NCI-H146 (cell line): ENCODE measurements around the gene N4BP2L1.
"Not testable (repeated sequence)": the region's sequence is repeated elsewhere in the genome, so short reads cannot be mapped to it uniquely, and the experiment has no call there.

Experiments
- DNase-seq: peaks from one replicate; lab custom pipeline; 2025; lab: John Stamatoyannopoulos, UW

Gene N4BP2L1

GRCh38 chr13:32390048-32390447 is 37.9 kb downstream of the N4BP2L1 start:
- no peak for DNase-seq

GRCh38 chr13:32385410-32385809 is 42.5 kb downstream of the N4BP2L1 start:
- no peak for DNase-seq

GRCh38 chr13:32384702-32385101 is 43.2 kb downstream of the N4BP2L1 start:
- DNase-seq: no peak

GRCh38 chr13:32383836-32384618 is 43.9 kb downstream of the N4BP2L1 start:
- no peak for DNase-seq

GRCh38 chr13:32381539-32381938 is 46.4 kb downstream of the N4BP2L1 start:
- DNase-seq: peak; percentile 50

- no peak for DNase-seq
Measured at GRCh38 chr13:32378012-32378411, 49.9 kb downstream of the N4BP2L1 start.

- no peak for DNase-seq
Measured at GRCh38 chr13:32376642-32377415, 51.1 kb downstream of the N4BP2L1 start.

GRCh38 chr13:32370805-32371204 is 57.1 kb downstream of the N4BP2L1 start:
- DNase-seq: no peak

GRCh38 chr13:32362574-32362973 is 65.4 kb downstream of the N4BP2L1 start:
- no peak for DNase-seq

- not testable (repeated sequence) for DNase-seq
Measured at GRCh38 chr13:32355935-32356334, 72.0 kb downstream of the N4BP2L1 start.

GRCh38 chr13:32354040-32354439 is 73.9 kb downstream of the N4BP2L1 start:
- DNase-seq: no peak

- DNase-seq: not testable (repeated sequence)
Measured at GRCh38 chr13:32350839-32351441, 77.0 kb downstream of the N4BP2L1 start.
